ENCODE results near the gene RBM47. TPM values are rescaled to one million over a fixed set of nuclear protein-coding genes. Genes with fewer than 3 reads are reported as not detected.

The RBM47 gene
- total and polyA plus RNA-seq, 2 donors (not counting 1 experiment from before 2014, with no cell fraction given) = 5.6 to 12.9 TPM

DNA sequence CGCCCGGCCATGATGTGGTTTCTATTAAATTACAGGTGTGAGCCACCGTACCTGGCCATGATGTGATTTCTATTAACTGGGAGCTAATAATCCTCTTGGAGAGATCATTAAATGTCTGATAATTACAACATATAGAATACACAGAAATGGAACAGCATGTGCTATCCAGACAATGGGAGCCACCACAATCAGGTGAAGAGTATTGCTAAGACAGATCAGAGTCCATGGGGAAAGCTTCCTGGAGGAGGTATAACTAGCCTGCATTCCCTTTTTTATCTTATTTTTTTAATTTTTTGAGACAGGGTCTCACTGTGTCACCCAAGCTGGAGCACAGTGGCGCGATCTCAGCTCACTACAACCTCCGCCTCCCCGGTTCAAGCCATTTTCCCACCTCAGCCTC lies 147.7 kb downstream of the RBM47 start:
- no peak overlapping the region for H3K9ac ChIP-seq (ENCODE audit: low read length)
- TF ChIP-seq EZH2 (IDR thresholded peaks at IDR 0.05; ENCODE audit: borderline replicate concordance, insufficient read depth, low read depth, low read length, poor library complexity, severe bottlenecking) = no peak
- TF ChIP-seq, protein P1, sequence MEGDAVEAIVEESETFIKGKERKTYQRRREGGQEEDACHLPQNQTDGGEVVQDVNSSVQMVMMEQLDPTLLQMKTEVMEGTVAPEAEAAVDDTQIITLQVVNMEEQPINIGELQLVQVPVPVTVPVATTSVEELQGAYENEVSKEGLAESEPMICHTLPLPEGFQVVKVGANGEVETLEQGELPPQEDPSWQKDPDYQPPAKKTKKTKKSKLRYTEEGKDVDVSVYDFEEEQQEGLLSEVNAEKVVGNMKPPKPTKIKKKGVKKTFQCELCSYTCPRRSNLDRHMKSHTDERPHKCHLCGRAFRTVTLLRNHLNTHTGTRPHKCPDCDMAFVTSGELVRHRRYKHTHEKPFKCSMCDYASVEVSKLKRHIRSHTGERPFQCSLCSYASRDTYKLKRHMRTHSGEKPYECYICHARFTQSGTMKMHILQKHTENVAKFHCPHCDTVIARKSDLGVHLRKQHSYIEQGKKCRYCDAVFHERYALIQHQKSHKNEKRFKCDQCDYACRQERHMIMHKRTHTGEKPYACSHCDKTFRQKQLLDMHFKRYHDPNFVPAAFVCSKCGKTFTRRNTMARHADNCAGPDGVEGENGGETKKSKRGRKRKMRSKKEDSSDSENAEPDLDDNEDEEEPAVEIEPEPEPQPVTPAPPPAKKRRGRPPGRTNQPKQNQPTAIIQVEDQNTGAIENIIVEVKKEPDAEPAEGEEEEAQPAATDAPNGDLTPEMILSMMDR (IDR thresholded peaks at IDR 0.05) = no peak
- no peaks in the 10 kb centered on the region for H3K79me2 ChIP-seq (ENCODE audit: control insufficient read depth, insufficient read depth, low read length)
- H3K4me1 ChIP-seq (ENCODE audit: control insufficient read depth in 2 of 2, insufficient read depth in 2 of 2, low read length in 2 of 2) = no peaks in the 10 kb centered on the region
- H3K4me1 Mint-ChIP-seq = peaks cover 2% of the 10 kb centered on the region
- no peak overlapping the region for H3K4me2 ChIP-seq (replicated peaks; ENCODE audit: low read depth, low read length, poor library complexity, severe bottlenecking)
- no CpG with 5 or more reads among the region's 7 CpGs for WGBS (ENCODE audit: insufficient coverage)
- ATAC-seq (ENCODE audit: low read depth) = no peak
- no peak overlapping the region for H2AFZ ChIP-seq (ENCODE audit: insufficient read depth, low read depth, low read length, poor library complexity, severe bottlenecking)
- H3K27ac ChIP-seq (ENCODE audit: low read length in 2 of 2) = no peak overlapping the region
- CTCF ChIA-PET = interaction anchor here (0.5 kb wide), 1 partner anchor 886 kb away, joined by 3 read pairs; no protein-coding TSS in a partner anchor
- H3K27me3 ChIP-seq (replicated peaks in 1 of 4; ENCODE audit: control extremely low read depth in 1 of 4, control insufficient read depth in 3 of 4, insufficient read depth in 4 of 4, low read length in 3 of 4) = no peaks in the 10 kb centered on the region
- H3K4me3 Mint-ChIP-seq = no peak overlapping the region
- no peaks in the 10 kb centered on the region for H3K36me3 ChIP-seq (replicated peaks in 1 of 2; ENCODE audit: control extremely low read depth in 1 of 2, control insufficient read depth in 1 of 2, extremely low read depth in 1 of 2, insufficient read depth in 2 of 2, low read length in 1 of 2)
- peaks cover 3% of the 10 kb centered on the region for H3K27me3 Mint-ChIP-seq
- H3K27ac Mint-ChIP-seq = no peak overlapping the region
- POLR2A ChIA-PET = interaction anchor here (0.6 kb wide), 1 partner anchor 508 kb away, joined by 3 read pairs; no protein-coding TSS in a partner anchor
- no peak for DNase-seq
- no peaks in the 10 kb centered on the region for H3K9me3 ChIP-seq (ENCODE audit: control extremely low read depth in 1 of 3, control insufficient read depth in 2 of 3, insufficient read depth in 1 of 3, low read length in 2 of 3)
- H4K20me1 ChIP-seq (ENCODE audit: control insufficient read depth, insufficient read depth, low read length, poor library complexity, severe bottlenecking) = no peaks in the 10 kb centered on the region
- H3K4me3 ChIP-seq (ENCODE audit: control extremely low read depth in 1 of 5, extremely low read depth in 1 of 5, insufficient read depth in 1 of 5, low read depth in 2 of 5, low read length in 4 of 5) = no peak overlapping the region
- H3K9me3 Mint-ChIP-seq (ENCODE audit: insufficient read depth) = no peaks in the 10 kb centered on the region
- intact Hi-C loops (cut with micrococcal nuclease) = no loop called here

GRCh38 chr4:40480291-40480690 lies 149.4 kb downstream of the RBM47 start:
- Histone ChIP-seq H2AFZ (ENCODE audit: insufficient read depth, low read depth, low read length, poor library complexity, severe bottlenecking) (no peak overlapping the region), H3K36me3 (replicated peaks in 1 of 2; ENCODE audit: control extremely low read depth in 1 of 2, control insufficient read depth in 1 of 2, extremely low read depth in 1 of 2, insufficient read depth in 2 of 2, low read length in 1 of 2) (no peaks in the 10 kb centered on the region), H3K27me3 (replicated peaks in 1 of 4; ENCODE audit: control extremely low read depth in 1 of 4, control insufficient read depth in 3 of 4, insufficient read depth in 4 of 4, low read length in 3 of 4) (no peaks in the 10 kb centered on the region), H3K79me2 (ENCODE audit: control insufficient read depth, insufficient read depth, low read length) (no peaks in the 10 kb centered on the region), H3K9me3 (ENCODE audit: control extremely low read depth in 1 of 3, control insufficient read depth in 2 of 3, insufficient read depth in 1 of 3, low read length in 2 of 3) (no peaks in the 10 kb centered on the region), H3K9ac (ENCODE audit: low read length) (no peak overlapping the region), H3K4me3 (ENCODE audit: control extremely low read depth in 1 of 5, extremely low read depth in 1 of 5, insufficient read depth in 1 of 5, low read depth in 2 of 5, low read length in 4 of 5) (no peak overlapping the region), H3K4me1 (ENCODE audit: control insufficient read depth in 2 of 2, insufficient read depth in 2 of 2, low read length in 2 of 2) (no peaks in the 10 kb centered on the region), H4K20me1 (ENCODE audit: control insufficient read depth, insufficient read depth, low read length, poor library complexity, severe bottlenecking) (no peaks in the 10 kb centered on the region), H3K4me2 (replicated peaks; ENCODE audit: low read depth, low read length, poor library complexity, severe bottlenecking) (no peak overlapping the region), H3K27ac (ENCODE audit: low read length in 2 of 2) (no peak overlapping the region)
- TF ChIP-seq, protein P1 (IDR thresholded peaks at IDR 0.05) = no peak
- TF ChIP-seq EZH2 (IDR thresholded peaks at IDR 0.05; ENCODE audit: borderline replicate concordance, insufficient read depth, low read depth, low read length, poor library complexity, severe bottlenecking) = no peak
- ChIA-PET POLR2A (no interaction called here), CTCF (interaction anchor here (0.8 kb wide), 1 partner anchor 28 kb away, joined by 6 read pairs; no protein-coding TSS in a partner anchor)
- Mint-ChIP-seq H3K4me1 (no peaks in the 10 kb centered on the region), H3K27me3 (peaks cover 3% of the 10 kb centered on the region), H3K27ac (no peak overlapping the region), H3K4me3 (no peak overlapping the region), H3K9me3 (ENCODE audit: insufficient read depth) (no peaks in the 10 kb centered on the region)
- intact Hi-C loops (cut with micrococcal nuclease) = no loop called here
- DNase-seq (no peak), ATAC-seq (ENCODE audit: low read depth) (no peak)
- WGBS (ENCODE audit: insufficient coverage) = 40% methylated on average over 1 of the region's 2 CpGs

All from B cell (primary cell).